Upper lobe of left lung (tissue), 4 donors: Measurements from ENCODE around the gene LRRC56.

Experiments used
- CTCF ChIP-seq, 6 experiments: fragments of 450-650 bp in 4 of 6; fragments of 200-600 bp in 2 of 6; sonication (generic) in 2 of 6; IDR thresholded peaks; one replicate each; pipeline ENCODE4 v1.5.1; 2016 to 2019; ENCODE audit warnings: antibody characterized with exemption in 6 of 6
- EP300 ChIP-seq, 4 donors: sonication (generic); formaldehyde crosslinking; IDR thresholded peaks; one replicate each; pipeline ENCODE4 v1.5.1; 2017; ENCODE audit warnings: antibody characterized with exemption in 4 of 4, control low read depth in 2 of 4
- POLR2AphosphoS5 ChIP-seq, 2 donors: sonication (generic); formaldehyde crosslinking; IDR thresholded peaks; one replicate each; pipeline ENCODE4 v1.5.1; 2017; ENCODE audit warnings: antibody characterized with exemption in 2 of 2

- TF ChIP-seq CTCF (IDR thresholded peaks at IDR 0.05) (no peak), POLR2AphosphoS5 (IDR thresholded peaks at IDR 0.05) (no peak), EP300 (IDR thresholded peaks at IDR 0.05) (no peak)
These were observed 40.3 kb upstream of the LRRC56 start for GRCh38 chr11:496834-497564.
